ENCODE results near the gene IFNGR1.
"Not testable (repeated sequence)": the region's sequence is repeated elsewhere in the genome, so short reads cannot be mapped to it uniquely, and the experiment has no call there.

The IFNGR1 gene

GRCh38 chr6:137236581-137237355 lies 17.6 kb upstream of the IFNGR1 start:
- no peak for DNase-seq (ENCODE audit: low read depth)

- DNase-seq (ENCODE audit: low read depth): no peak
Observed at GRCh38 chr6:137235686-137236085, 16.5 kb upstream of the IFNGR1 start.

DNA sequence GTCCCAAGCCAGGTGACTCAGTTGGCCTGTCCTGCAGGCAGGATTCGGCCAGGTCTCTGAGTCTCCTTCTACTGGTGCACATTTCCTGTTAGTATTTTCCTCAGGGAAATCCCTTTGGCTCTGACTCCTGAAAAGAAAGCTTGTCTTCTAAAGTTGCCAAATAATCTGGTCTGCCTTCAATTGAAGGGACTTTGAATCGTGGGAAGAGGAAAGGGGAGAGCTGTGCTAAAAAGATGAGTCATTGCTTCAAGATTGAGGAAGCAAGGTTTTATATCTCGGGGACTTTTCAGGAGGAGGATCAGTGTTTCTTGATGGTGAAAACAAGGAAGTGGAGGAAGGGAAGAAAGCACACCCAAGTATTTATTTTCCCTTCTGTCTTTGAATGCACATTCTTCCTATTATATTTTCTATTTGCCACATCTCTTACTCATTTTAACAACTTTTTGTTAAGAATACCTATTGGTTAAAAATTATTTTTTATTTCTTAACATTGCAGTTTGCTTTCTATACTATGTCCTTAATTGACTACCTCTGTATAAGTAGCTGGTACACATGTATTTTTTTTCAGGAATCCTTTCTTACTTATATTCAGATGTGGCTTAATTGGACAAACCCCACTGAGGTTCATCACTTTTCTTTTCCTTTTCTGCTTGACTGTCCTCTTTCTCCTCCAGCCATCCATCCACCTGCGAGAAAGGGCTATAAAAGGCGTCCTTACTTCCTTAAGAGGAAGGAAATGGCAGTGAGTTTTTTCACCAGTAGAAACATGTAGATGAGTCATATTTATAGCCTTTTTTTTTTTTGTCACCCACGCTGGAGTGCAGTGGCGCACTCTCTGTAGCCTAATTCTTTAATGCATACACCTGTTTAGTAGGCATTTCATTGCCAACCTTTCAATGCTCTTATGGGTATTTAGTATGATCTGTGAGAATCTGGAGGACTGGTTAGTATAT lies 15.0 kb upstream of the IFNGR1 start:
- DNase-seq (ENCODE audit: low read depth): no peak

GRCh38 chr6:137231895-137232294 lies 12.7 kb upstream of the IFNGR1 start:
- no peak for DNase-seq (ENCODE audit: low read depth)

GRCh38 chr6:137230956-137231555 lies 11.9 kb upstream of the IFNGR1 start:
- DNase-seq (ENCODE audit: low read depth): no peak

GRCh38 chr6:137230547-137230946 lies 11.4 kb upstream of the IFNGR1 start:
- no peak for DNase-seq (ENCODE audit: low read depth)

DNA sequence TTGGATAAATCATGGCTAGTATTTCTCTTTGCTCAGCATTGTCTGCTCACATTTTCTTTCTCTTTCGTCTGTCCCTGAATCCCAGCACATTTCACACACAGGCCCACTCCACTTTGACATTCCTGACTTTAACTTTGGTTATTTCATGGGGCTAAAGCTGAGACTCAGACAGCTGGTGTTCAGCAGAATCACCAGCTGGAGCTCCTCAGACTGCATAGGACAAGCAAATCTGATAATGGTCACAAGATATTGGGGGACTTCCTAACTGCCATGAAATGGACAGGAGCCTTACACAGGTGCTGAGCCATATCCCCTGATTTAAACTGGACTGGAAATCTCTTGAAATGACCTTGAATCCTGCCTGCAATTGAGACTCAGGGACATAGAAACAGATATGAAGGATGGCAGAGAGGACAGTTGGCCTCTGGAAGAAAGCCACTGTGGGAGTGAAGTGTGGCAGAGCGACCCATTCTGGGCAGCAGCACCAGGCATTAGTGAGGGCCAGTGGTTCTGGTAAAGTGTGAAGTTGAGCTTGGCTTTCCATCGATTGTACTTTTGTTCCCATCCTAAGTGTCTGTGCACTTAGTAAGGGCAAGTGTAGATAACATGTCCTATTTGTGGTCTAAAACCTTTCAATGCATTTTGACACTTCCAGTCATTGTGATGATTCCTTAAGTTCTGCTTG lies 10.0 kb upstream of the IFNGR1 start:
- DNase-seq (ENCODE audit: low read depth): no peak

GRCh38 chr6:137227871-137228302 lies 8.7 kb upstream of the IFNGR1 start:
- no peak for DNase-seq (ENCODE audit: low read depth)

DNA sequence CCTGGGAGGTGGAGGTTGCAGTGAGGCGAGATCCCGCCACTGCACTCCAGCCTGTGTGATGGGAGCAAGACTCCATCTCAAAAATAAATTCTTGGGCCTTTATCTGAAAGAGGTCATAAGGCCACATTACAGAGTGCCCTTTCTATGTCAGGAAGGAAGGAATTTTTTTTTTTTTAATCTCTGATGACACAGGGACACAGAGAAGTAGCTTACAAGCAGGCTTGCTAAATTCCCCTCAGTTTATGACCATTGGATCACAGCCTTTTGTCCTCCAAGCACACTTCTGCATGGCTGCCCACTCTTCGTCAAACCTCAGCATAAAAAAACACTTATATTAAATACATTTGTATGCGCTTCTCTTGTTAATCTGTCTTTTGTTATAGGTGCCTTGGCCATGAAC lies 7.5 kb upstream of the IFNGR1 start:
- DNase-seq (ENCODE audit: low read depth): no peak

DNA sequence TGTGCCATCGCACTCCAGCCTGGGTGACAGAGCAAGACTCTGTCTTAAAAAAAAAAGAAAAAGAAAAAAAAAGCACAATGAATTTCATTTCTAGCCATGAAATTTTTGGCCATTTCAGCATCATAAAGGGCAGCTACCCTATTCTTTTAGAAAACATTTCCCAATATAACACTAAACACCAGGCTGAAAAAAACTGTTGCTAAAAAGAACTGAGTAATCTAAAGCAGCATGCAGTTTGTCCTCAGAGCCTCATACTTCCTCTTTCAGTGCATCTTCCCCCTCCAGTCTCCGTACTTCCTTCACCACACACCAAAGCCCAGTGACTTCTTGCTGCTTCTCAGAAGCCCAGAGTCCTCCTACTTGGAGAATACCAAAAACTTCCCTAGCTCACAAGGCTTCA lies 5.6 kb upstream of the IFNGR1 start:
- DNase-seq (ENCODE audit: low read depth): no peak

DNA sequence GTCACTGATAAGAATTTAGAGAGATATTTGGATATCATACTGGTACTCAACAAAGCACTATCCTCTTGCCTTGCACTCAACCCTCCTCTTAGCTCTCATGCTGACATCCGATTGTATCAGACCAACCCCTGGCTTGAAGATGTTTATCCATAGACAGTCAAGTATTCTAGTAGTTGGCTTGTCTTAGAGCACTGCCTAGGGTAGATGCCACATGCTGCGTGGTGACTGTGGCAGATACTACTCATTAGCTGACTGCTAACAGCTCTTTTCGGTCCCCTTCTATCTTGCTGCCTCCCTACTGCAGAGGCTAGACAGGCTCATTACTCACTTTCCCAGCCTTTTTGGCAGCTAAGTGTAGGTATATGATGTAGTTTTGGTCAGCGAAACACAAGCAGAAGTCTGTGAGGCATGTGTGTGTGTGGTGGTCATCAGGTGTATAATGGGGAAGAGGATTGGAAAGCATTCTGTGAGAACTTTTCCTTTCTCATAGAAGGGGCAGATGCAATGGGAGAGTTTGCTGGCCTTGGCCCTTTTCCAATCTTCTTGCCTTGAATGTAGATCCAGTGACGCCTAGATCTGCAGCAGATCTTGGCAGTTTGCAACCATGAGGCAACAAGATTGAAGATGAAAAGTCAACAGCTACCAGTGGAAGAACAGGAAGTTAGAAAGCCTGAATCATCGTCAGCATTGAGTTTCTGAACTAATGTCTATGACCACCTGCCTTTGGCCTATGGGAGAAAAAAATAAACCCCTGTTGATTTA lies 4.4 kb upstream of the IFNGR1 start:
- no peak for DNase-seq (ENCODE audit: low read depth)

DNA sequence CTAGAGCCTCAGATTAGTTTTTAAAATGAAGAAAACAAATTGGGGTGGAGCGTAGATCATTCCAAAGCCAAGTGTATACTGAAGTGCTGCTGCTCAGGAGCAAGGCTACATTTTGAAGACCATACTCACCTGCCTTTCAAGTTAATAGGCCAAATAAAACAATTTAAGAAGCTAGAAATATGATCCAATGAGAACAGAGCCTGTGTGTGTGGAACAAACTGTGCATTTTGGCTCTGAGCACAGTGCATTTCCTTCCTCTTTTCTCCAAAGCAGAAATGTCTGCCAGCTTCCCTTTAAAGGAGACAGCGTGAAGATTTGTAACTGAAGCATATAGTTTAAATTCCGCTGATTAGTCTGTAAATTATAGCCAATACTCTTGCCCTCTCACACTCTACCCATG lies 3.2 kb upstream of the IFNGR1 start:
- DNase-seq (ENCODE audit: low read depth): no peak

DNA sequence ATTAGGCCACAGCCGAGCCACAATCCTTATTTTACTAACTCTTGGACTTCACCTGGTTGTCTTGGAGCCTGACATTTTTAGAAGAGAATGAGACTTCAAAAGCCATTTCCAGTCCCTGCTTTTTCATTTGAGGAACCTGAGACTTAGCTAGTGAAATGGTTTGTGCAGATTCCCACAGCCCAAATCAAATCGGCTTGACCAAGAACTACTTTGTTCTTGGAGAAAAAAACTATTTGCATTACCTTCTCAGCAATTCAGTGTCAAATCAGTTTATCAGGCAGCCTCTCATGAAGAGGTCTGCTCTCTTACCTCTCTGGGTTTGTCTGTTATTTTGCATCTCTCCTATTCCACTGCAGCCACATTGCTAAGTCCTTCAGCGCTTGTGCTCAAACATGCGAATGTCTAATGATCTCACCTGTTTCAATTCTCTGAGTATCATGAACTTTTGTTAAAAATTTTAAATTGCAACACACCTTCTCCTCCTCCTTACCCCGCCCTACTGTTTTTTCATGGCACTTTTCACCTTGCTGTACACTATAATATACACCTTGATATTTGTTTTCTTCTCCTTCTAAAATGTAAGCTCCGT lies 573 bp upstream of the IFNGR1 start:
- no peak for DNase-seq (ENCODE audit: low read depth)

- DNase-seq (ENCODE audit: low read depth): peak; percentile 20
Observed at GRCh38 chr6:137218473-137218916, 690 bp downstream of the IFNGR1 start.

DNA sequence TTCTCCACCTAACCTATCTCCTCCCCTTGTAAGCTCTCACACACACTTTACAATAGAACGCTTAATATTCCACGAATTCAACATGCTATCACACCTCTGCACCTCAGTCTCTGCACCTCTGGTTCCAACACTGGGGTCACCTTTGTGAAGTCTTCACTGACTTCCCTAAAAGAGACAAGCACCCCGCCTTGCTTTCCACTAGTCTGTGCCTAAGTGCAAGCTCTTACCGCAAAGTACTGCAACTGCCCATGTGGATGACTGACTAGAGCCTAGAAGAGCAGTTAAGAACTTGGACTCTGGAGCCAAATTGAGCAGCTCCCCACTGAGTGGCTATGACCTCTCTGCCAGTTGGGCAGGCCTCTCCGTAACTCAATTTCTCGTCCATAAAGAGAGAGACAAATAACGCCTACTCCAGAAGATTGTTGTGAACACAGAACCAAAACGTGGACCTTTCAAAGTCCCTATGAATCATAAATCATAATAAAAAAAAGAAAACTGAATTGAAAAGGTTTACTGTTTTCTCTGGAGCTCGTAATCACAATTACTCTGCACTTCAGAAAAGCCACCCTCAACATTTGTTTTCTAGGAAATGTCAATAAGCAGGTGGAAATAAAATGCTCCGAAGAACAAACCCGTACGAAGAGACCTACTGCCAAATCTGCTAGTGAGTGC lies 1.2 kb downstream of the IFNGR1 start:
- DNase-seq (ENCODE audit: low read depth): no peak

DNA sequence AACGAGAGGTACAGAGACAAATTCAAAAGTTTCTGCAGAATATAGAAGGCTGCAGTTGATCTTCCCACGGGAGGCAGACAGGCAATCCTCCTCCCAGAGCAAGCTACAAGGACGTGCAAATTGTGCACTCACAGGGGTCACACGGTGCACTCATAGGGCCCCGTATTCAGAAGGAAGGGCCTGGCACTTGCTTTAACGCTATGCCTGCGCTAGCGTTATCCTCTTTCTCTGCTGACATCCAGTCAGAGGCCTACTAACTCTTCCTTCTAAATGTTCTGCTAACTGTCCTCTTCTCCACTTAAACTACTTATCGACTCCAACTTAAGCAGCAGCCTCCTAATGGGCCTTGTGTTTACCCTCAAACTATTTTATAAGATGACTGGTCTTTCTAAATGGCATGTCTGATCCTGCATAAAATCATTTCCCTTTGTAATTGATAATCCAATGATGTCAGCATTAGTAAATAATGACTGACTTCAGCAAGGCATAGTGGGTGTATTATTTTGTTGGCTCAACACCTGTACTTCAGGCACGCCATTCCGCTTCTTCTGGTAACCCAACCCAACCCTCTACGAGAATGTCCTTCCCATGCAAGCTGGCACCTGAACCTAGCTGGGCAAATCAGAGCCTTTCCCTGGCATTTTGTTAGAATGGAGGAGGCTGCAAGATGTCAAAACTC lies 2.2 kb downstream of the IFNGR1 start:
- DNase-seq (ENCODE audit: low read depth): no peak

DNA sequence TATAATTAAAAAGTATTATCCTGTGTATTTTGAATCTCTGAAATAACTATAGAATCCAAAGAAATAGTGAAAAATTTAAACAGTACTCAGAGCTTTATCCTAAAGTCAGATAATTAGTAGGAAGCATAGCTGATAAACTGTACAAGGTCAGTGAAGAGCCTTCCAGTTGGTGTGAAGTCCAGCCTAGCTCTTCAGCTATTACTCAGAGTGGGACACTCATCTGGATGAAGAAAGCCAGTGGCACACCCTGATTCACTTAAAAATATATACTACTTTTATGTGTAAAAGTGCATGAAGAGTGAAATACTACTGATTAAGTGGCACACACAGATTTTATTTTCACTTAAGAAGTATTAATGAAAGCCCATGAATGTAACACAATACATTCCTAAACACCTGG lies 3.1 kb downstream of the IFNGR1 start:
- no peak for DNase-seq (ENCODE audit: low read depth)

- not testable (repeated sequence) for DNase-seq (ENCODE audit: low read depth)
Observed at GRCh38 chr6:137215630-137216029, 3.6 kb downstream of the IFNGR1 start.

DNA sequence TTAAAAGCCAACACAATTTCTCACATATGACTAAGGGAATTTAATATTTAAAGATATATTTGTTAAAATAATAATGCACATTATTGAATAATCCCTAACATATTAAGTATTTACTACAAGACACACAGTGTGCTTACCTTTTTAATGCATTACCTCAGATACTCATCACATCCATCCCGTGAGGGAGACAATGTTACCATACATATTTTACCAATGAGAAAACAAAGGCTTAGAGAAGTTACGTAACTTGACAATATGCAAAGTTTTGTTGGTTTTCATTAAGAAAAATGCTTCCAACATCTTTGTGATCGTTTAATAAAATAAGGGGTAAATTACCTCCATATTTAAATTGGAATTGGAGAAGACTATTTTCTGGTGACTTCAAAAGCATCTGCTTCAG lies 4.3 kb downstream of the IFNGR1 start:
- DNase-seq (ENCODE audit: low read depth): no peak

DNA sequence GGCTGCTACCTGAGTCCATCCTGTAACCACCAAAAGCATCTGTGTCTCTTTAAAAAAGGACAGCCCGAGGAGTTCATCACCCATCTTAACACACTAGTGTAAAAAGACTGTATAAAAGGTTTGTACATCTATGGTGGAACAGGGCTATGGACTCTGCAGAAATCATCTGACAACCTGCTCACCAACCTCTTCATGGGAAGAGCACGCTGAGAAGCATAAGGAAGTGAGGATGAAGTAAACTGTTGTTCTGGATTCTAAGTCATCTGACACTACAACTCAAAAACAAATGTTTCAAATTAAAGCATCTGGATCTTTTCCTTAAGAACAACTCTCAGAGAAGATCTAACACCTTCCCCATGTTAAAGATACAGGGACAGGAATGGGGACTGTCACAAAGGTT lies 5.4 kb downstream of the IFNGR1 start:
- no peak for DNase-seq (ENCODE audit: low read depth)
